DMS 273 (cell line): ENCODE measurements around the gene ST6GAL2.

Source experiments
- DNase-seq: peaks from one replicate; lab custom pipeline; 2025; ENCODE audit not compliant: unreplicated experiment; lab: John Stamatoyannopoulos, UW

Gene ST6GAL2

GRCh38 chr2:106885971-106886915, at the start of gene ST6GAL2:
TSS of gene ST6GAL2 (minus strand) at chr2:106886167. CDS start at chr2:106843977, 42,190 bp downstream.
- DNase-seq: peak; percentile 79

- peak; percentile 4 for DNase-seq
Observed at GRCh38 chr2:106932644-106933043, 46.7 kb upstream of the ST6GAL2 start.

DNA sequence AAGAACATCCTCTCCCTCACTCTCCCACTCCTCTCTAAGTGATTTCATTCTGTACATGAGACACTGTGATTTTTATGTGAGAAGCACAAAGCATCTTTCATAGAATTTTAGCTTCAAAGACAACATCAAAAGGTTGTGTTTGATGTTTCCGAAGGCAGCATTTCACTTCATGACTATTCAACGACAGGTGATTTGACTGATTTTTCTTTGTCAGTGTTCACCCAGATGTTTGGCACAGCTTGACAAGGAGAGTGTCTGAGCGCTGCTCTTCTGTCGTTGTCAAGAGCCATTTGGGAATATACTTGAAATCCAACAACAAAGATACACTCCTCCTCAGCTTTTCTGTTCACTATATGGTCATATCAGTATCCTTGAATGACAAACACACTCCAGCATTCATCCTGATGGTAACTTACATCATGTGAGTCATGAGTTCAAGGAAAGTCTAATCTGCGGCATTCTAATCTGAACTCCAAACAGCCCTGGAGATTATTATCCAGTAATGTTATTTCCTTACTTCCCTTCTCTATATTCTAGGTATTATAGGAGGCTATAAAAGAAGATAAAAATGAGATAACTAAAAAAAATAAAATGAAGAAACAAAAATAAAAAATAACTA, 45.9 kb upstream of the ST6GAL2 start:
- DNase-seq: no peak

GRCh38 chr2:106921451-106921850, 35.5 kb upstream of the ST6GAL2 start:
- no peak for DNase-seq

GRCh38 chr2:106919012-106919411, 33.0 kb upstream of the ST6GAL2 start:
- no peak for DNase-seq

GRCh38 chr2:106904242-106904641, 18.3 kb upstream of the ST6GAL2 start:
- no peak for DNase-seq

DNA sequence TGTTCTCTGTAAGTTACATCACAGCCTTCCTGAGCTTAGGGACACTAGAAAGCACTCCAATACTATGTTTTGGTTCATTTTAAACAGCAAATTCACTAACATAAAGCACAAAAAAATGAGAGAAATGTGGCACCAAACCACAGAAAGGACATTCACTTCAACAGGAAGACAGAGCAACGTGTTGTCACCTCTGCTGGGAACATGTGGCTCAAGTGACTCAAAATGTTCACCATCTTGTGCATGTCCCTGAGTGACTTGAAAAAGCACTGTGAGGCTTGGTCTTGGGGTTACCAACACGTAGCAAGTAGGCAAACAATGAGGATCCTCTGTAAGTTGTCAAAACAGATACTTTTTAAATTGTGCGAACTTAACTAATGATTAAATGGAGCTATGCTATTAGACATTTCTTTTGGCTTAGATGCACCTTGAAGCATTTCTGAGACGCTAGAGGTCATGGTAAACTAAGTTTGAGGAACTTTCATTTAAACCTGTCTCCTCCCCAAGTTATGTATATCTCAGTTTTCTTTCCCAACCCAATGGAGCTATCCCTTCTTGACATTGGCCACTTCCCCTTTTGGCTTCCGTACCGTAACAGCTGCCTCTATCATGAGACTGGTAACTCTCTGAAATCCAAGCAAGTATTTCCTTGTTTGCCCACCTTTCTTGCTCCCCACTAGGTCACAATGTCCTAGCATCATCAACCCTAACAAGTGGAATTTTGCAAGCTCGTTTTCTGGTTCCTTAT, 14.0 kb upstream of the ST6GAL2 start:
- no peak for DNase-seq

GRCh38 chr2:106894545-106894944, 8.6 kb upstream of the ST6GAL2 start:
- no peak for DNase-seq

- DNase-seq: no peak
Observed at GRCh38 chr2:106892048-106892447, 6.1 kb upstream of the ST6GAL2 start.

GRCh38 chr2:106890606-106891005, 4.6 kb upstream of the ST6GAL2 start:
- no peak for DNase-seq

DNA sequence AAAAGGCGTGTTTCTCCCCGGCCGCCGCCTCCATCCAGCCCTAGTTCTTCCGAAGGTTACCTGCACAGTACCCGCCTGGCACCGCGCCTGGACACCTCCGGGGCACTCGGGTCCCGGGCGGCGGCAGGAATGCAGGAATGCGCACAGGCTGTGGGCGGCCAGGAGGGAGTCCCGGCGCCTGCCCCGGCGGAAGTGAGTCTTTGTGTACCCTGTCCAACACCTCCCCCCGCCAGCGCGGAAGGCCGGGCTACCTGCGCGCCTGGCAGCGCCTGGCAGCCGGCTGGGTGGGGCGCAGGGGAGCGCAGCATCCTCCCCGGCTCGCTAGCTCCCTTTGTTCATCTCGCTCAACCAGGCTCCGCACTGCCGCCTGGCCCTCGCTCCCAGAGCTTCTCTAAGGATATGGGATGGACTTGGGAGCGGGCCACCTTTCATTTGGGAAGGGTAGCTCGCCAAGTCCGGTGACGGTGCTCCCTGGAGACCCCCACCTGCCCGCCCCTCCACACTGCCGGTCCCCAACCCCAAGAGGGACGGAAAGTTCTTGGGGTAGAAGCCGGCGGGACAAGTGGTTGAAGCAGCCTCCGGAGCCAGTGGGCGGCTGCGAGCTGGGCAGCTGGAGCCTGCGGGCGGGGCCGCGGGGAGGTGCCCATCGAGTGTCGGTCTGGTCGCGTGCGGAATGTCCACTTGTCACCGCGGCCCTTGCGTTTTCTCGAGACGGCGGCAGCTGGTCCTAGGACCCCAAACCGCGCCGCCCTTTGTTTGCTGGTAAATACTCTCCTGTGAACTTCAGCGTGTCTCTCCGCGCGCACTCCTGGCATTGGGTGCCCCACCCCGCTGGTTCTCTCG, 1.2 kb upstream of the ST6GAL2 start:
- DNase-seq: peak; percentile 85

GRCh38 chr2:106885329-106885728, 638 bp downstream of the ST6GAL2 start:
- DNase-seq: peak; percentile 57

- DNase-seq: peak; percentile 19
Observed at GRCh38 chr2:106882673-106883072, 3.3 kb downstream of the ST6GAL2 start.

DNA sequence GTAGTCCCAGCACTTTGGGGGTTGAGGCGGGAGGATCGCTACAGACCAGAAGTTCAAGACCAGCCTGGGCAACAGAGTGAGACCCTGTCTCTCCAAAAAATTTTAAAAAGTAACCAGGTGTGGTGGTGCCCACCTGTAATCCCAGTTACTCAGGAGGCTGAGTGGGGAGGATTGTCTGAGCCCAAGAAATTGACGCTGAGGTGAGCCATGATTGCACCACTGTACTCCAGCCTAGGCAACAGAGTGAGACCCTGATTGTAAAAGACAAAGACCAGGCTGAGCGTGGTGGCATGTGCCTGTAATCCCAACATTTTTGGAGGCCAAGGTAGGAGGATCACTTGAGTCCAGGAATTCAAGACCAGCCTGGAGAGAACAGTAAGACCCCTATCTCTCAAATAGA, 7.8 kb downstream of the ST6GAL2 start:
- DNase-seq: no peak

DNA sequence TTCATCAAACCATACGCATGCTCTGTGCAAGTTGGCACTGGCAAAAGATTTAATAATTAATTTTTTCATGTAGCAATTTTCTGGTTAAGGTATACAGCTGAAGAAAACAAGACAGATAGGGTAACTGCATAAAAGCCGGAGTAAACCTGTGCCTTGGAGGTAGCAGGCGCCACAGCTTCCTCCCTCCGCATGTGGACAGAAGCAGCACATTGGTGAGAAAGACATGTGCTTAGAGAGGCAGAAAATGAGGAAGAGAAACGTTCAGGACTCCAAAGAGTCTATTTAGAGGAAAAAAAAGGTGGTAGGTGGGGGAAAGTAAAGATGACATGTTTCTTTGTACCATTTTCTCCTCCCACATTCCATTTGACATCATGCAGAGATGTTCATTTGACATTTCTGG, 9.3 kb downstream of the ST6GAL2 start:
- no peak for DNase-seq

DNA sequence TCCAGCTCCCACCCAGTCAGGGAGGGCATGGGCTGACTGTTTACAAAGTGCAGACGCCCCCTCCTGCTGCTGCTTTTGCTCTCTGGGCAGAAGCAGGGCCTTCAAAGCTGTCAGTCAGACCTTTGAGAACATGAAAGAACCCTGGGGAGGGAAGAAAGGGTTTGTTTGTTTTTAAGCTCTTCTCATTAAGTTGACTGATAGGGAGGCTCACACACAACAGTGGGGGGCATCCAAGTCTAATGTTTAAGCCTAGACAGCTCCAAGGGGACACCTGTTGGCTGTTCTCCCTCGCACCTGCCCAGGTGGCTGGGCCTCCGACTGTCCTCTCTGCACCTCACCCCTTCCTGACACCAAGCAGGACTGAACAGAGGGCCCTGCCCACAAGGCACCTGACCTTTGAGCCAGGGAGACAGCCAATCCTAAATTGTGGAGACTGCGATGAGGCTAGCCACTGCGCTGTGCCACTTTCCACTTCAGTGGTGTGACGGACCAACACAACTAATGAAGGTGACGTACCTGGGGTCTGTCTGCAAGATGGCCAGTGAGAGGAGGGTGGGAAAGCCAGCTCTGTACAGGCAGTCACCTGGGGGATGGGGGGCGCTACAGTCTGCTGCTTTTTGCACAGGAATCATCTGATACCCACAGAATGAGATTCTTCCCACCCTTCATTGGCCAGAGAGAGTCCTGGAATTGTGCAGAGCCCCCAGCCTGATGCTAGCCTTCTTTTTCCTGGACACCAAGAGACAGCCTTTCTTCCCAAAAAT, 16.3 kb downstream of the ST6GAL2 start:
- DNase-seq: no peak

GRCh38 chr2:106868275-106868674, 17.7 kb downstream of the ST6GAL2 start:
- DNase-seq: peak; percentile 77

GRCh38 chr2:106867196-106867953, 18.6 kb downstream of the ST6GAL2 start:
- no peak for DNase-seq

- no peak for DNase-seq
Observed at GRCh38 chr2:106866641-106867040, 19.3 kb downstream of the ST6GAL2 start.
